Measurements from ENCODE around the gene SLC27A3.

DNA sequence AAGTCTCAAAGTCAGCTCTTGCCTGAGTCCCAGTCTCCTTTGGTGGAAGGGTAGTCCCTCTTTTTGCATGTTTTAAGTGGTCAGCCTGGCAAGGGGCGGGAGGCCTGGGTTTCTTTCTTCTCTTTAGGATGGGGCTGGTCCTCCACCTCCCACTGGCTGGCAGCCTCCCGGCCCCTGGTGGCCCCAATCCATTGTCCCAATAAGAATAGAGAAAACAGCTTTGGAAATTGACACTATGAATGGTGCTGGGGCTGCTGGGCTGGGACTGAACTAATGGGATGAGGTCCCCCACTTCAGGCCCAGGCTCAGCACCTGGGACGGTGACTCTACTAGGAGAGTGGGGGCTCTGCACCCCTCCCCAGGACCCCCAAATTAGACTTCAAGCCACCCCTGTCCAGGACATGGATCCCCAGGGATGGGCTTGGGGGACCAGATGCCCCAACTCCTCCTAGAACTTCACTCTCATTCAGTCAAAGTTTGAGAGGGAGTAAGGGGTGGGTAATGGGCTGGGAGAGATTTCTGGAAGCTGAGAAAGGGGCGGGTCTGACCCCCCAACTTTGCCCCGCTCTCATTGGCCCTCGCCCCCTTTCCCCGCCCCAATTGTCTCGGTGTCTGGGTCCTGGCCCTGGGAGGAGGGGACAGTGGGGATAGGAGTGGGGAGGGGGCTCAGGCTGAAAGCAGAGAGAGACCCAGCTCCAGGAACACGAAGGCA lies 18.2 kb downstream of the SLC27A3 start:
- TF ChIP-seq ZNF282 (CRISPR knock-in tag; IDR thresholded peaks at IDR 0.05) (no peak), SMC3 (conservative IDR thresholded peaks at IDR 0.05; ENCODE audit: insufficient read depth, low read depth, low read length) (no peak), NFATC3 (IDR thresholded peaks at IDR 0.05) (no peak), MTA3 (IDR thresholded peaks at IDR 0.05; ENCODE audit: borderline replicate concordance) (no peak), JUNB (CRISPR knock-in tag; conservative IDR thresholded peaks at IDR 0.05) (no peak), POLR2A (conservative IDR thresholded peaks at IDR 0.05) (no peak)
- TF ChIP-seq, protein P1, sequence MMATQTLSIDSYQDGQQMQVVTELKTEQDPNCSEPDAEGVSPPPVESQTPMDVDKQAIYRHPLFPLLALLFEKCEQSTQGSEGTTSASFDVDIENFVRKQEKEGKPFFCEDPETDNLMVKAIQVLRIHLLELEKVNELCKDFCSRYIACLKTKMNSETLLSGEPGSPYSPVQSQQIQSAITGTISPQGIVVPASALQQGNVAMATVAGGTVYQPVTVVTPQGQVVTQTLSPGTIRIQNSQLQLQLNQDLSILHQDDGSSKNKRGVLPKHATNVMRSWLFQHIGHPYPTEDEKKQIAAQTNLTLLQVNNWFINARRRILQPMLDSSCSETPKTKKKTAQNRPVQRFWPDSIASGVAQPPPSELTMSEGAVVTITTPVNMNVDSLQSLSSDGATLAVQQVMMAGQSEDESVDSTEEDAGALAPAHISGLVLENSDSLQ (IDR thresholded peaks at IDR 0.05): no peak
- TF ChIP-seq, protein P2, sequence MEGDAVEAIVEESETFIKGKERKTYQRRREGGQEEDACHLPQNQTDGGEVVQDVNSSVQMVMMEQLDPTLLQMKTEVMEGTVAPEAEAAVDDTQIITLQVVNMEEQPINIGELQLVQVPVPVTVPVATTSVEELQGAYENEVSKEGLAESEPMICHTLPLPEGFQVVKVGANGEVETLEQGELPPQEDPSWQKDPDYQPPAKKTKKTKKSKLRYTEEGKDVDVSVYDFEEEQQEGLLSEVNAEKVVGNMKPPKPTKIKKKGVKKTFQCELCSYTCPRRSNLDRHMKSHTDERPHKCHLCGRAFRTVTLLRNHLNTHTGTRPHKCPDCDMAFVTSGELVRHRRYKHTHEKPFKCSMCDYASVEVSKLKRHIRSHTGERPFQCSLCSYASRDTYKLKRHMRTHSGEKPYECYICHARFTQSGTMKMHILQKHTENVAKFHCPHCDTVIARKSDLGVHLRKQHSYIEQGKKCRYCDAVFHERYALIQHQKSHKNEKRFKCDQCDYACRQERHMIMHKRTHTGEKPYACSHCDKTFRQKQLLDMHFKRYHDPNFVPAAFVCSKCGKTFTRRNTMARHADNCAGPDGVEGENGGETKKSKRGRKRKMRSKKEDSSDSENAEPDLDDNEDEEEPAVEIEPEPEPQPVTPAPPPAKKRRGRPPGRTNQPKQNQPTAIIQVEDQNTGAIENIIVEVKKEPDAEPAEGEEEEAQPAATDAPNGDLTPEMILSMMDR (IDR thresholded peaks at IDR 0.05 in 2 of 3, conservative IDR thresholded peaks at IDR 0.05 in 1 of 3; ENCODE audit: insufficient read depth in 2 of 3, low read depth in 1 of 3, low read length in 3 of 3): no peak

Data from K562 (cell line).